ENCODE measurements around the gene SERP2. TPM values are rescaled to one million over a fixed set of nuclear protein-coding genes. Genes with fewer than 3 reads are reported as not detected.

The SERP2 gene
- total and polyA plus RNA-seq, 2 donors (not counting 1 experiment from before 2014, with no cell fraction given): 0.43 TPM; not detected in 1

- ChIA-PET POLR2A (no interaction called here), CTCF (no interaction called here)
- no peak overlapping the region for H3K9ac ChIP-seq (ENCODE audit: low read length)
- no peak overlapping the region for H2AFZ ChIP-seq (ENCODE audit: insufficient read depth, low read depth, low read length, poor library complexity, severe bottlenecking)
- H3K4me1 Mint-ChIP-seq: peaks cover 16% of the 10 kb centered on the region
- no peak for DNase-seq
- intact Hi-C loops (cut with micrococcal nuclease): no loop called here
- no peaks in the 10 kb centered on the region for H3K9me3 Mint-ChIP-seq (ENCODE audit: insufficient read depth)
- no peaks in the 10 kb centered on the region for H3K36me3 ChIP-seq (replicated peaks in 1 of 2; ENCODE audit: control extremely low read depth in 1 of 2, control insufficient read depth in 1 of 2, extremely low read depth in 1 of 2, insufficient read depth in 2 of 2, low read length in 1 of 2)
- H3K27me3 Mint-ChIP-seq: peaks cover 10% of the 10 kb centered on the region
- no peak overlapping the region for H3K27ac ChIP-seq (ENCODE audit: low read length in 2 of 2)
- H3K4me1 ChIP-seq (ENCODE audit: control insufficient read depth in 2 of 2, insufficient read depth in 2 of 2, low read length in 2 of 2): peaks cover 4 to 9% of the 10 kb centered on the region in 2 donors
- 84% methylated on average over 5 of the region's 8 CpGs for WGBS (ENCODE audit: insufficient coverage)
- H4K20me1 ChIP-seq (ENCODE audit: control insufficient read depth, insufficient read depth, low read length, poor library complexity, severe bottlenecking): no peaks in the 10 kb centered on the region
- ATAC-seq (ENCODE audit: low read depth): no peak
- no peak overlapping the region for H3K27ac Mint-ChIP-seq
- no peak for TF ChIP-seq CTCF (IDR thresholded peaks at IDR 0.05)
- TF ChIP-seq EZH2 (IDR thresholded peaks at IDR 0.05; ENCODE audit: borderline replicate concordance, insufficient read depth, low read depth, low read length, poor library complexity, severe bottlenecking): no peak
- H3K79me2 ChIP-seq (ENCODE audit: control insufficient read depth, insufficient read depth, low read length): no peaks in the 10 kb centered on the region
- no peak overlapping the region for H3K4me3 ChIP-seq (ENCODE audit: control extremely low read depth in 1 of 5, extremely low read depth in 1 of 5, insufficient read depth in 1 of 5, low read depth in 2 of 5, low read length in 4 of 5)
- H3K4me3 Mint-ChIP-seq: no peak overlapping the region
- H3K4me2 ChIP-seq (replicated peaks; ENCODE audit: low read depth, low read length, poor library complexity, severe bottlenecking): no peak overlapping the region
- H3K27me3 ChIP-seq (replicated peaks in 1 of 4; ENCODE audit: control extremely low read depth in 1 of 4, control insufficient read depth in 3 of 4, insufficient read depth in 4 of 4, low read length in 3 of 4): no peaks in the 10 kb centered on the region
- peaks cover 0 to 3% (median 0%) of the 10 kb centered on the region in 3 donors for H3K9me3 ChIP-seq (ENCODE audit: control extremely low read depth in 1 of 3, control insufficient read depth in 2 of 3, insufficient read depth in 1 of 3, low read length in 2 of 3)
Measured at GRCh38 chr13:44417446-44417845, 43.8 kb downstream of the SERP2 start.

GRCh38 chr13:44417876-44418275, 44.3 kb downstream of the SERP2 start:
- no peak overlapping the region for H3K4me3 Mint-ChIP-seq
- Histone ChIP-seq H2AFZ (ENCODE audit: insufficient read depth, low read depth, low read length, poor library complexity, severe bottlenecking) (no peak overlapping the region), H3K27me3 (replicated peaks in 1 of 4; ENCODE audit: control extremely low read depth in 1 of 4, control insufficient read depth in 3 of 4, insufficient read depth in 4 of 4, low read length in 3 of 4) (peaks cover 0 to 2% (median 0%) of the 10 kb centered on the region in 4 experiments), H3K9ac (ENCODE audit: low read length) (no peak overlapping the region), H3K27ac (ENCODE audit: low read length in 2 of 2) (no peak overlapping the region), H3K9me3 (ENCODE audit: control extremely low read depth in 1 of 3, control insufficient read depth in 2 of 3, insufficient read depth in 1 of 3, low read length in 2 of 3) (peaks cover 0 to 3% (median 0%) of the 10 kb centered on the region in 3 donors), H3K4me1 (ENCODE audit: control insufficient read depth in 2 of 2, insufficient read depth in 2 of 2, low read length in 2 of 2) (peaks cover 4 to 9% of the 10 kb centered on the region in 2 donors), H3K36me3 (replicated peaks in 1 of 2; ENCODE audit: control extremely low read depth in 1 of 2, control insufficient read depth in 1 of 2, extremely low read depth in 1 of 2, insufficient read depth in 2 of 2, low read length in 1 of 2) (no peaks in the 10 kb centered on the region), H4K20me1 (ENCODE audit: control insufficient read depth, insufficient read depth, low read length, poor library complexity, severe bottlenecking) (no peaks in the 10 kb centered on the region), H3K4me2 (replicated peaks; ENCODE audit: low read depth, low read length, poor library complexity, severe bottlenecking) (peak overlapping the region; percentile 25), H3K4me3 (ENCODE audit: control extremely low read depth in 1 of 5, extremely low read depth in 1 of 5, insufficient read depth in 1 of 5, low read depth in 2 of 5, low read length in 4 of 5) (no peak overlapping the region), H3K79me2 (ENCODE audit: control insufficient read depth, insufficient read depth, low read length) (no peaks in the 10 kb centered on the region)
- 90% methylated on average over 3 of the region's 7 CpGs for WGBS (ENCODE audit: insufficient coverage)
- H3K27ac Mint-ChIP-seq: no peak overlapping the region
- peaks cover 11% of the 10 kb centered on the region for H3K27me3 Mint-ChIP-seq
- intact Hi-C loops (cut with micrococcal nuclease): no loop called here
- TF ChIP-seq EZH2 (IDR thresholded peaks at IDR 0.05; ENCODE audit: borderline replicate concordance, insufficient read depth, low read depth, low read length, poor library complexity, severe bottlenecking) (no peak), CTCF (IDR thresholded peaks at IDR 0.05) (no peak)
- ChIA-PET CTCF (no interaction called here), POLR2A (interaction anchor here (0.6 kb wide), 1 partner anchor 17 kb away, joined by 3 read pairs; no protein-coding TSS in a partner anchor)
- peaks cover 16% of the 10 kb centered on the region for H3K4me1 Mint-ChIP-seq
- ATAC-seq (ENCODE audit: low read depth) (peak; percentile 49), DNase-seq (no peak)
- H3K9me3 Mint-ChIP-seq (ENCODE audit: insufficient read depth): no peaks in the 10 kb centered on the region

All from B cell (primary cell).